GM23338 (cell line): Measurements from ENCODE around the gene HAGH. TPM values are rescaled to one million over a fixed set of nuclear protein-coding genes. Genes with fewer than 3 reads are reported as not detected.

Source experiments
- ATAC-seq: fragments of 200-7000 bp; cut with Tn5 transposase; 3 replicates; pipeline ENCODE4 v1.9.1; 2020
- DNase-seq: peaks from one replicate; pipeline ENCODE4 v3.0.0-alpha.2; 2015; ENCODE audit warnings: low spot score
- H2AFZ ChIP-seq: fragments of 200-600 bp; sonication (generic); 2 replicates; pipeline ENCODE4 v1.8.0; 2016; ENCODE audit warnings: antibody characterized with exemption, mild to moderate bottlenecking, moderate library complexity
- H3F3A ChIP-seq: fragments of 200-600 bp; sonication (generic); replicated peaks from 2 replicates; pipeline ENCODE4 v1.8.0; 2017; ENCODE audit warnings: antibody characterized with exemption, mixed run types, low read depth
- H3K27ac ChIP-seq: fragments of 200-600 bp; sonication (generic); 2 replicates; pipeline ENCODE4 v1.6.1; 2016; ENCODE audit warnings: low read depth
- H3K27me3 ChIP-seq: fragments of 200-600 bp; sonication (generic); 2 replicates; pipeline ENCODE4 v1.8.0; 2016; ENCODE audit warnings: mild to moderate bottlenecking, mixed run types, moderate library complexity; ENCODE audit not compliant: insufficient read depth
- H3K36me3 ChIP-seq: fragments of 200-600 bp; sonication (generic); 2 replicates; pipeline ENCODE4 v1.8.0; 2016; ENCODE audit warnings: mild to moderate bottlenecking; ENCODE audit not compliant: insufficient read depth
- H3K4me1 ChIP-seq: fragments of 200-600 bp; sonication (generic); 2 replicates; pipeline ENCODE4 v1.8.0; 2016; ENCODE audit warnings: mild to moderate bottlenecking, moderate library complexity; ENCODE audit not compliant: insufficient read depth
- H3K4me2 ChIP-seq: fragments of 200-600 bp; sonication (generic); 2 replicates; pipeline ENCODE4 v1.7.1; 2017; ENCODE audit warnings: mixed run types
- H3K4me3 ChIP-seq: fragments of 200-600 bp; sonication (generic); 2 replicates; pipeline ENCODE4 v1.6.1; 2016; ENCODE audit warnings: mixed run types
- H3K79me2 ChIP-seq: fragments of 200-600 bp; sonication (generic); replicated peaks from 2 replicates; pipeline ENCODE4 v1.8.0; 2017; ENCODE audit warnings: mild to moderate bottlenecking; ENCODE audit not compliant: insufficient read depth
- H3K9me2 ChIP-seq: fragments of 200-600 bp; sonication (generic); 2 replicates; pipeline ENCODE4 v1.8.0; 2017; ENCODE audit not compliant: insufficient read depth
- H4K20me1 ChIP-seq: fragments of 200-600 bp; sonication (generic); replicated peaks from 2 replicates; pipeline ENCODE4 v1.8.0; 2017; ENCODE audit warnings: mild to moderate bottlenecking; ENCODE audit not compliant: insufficient read depth
- H3K27ac Mint-ChIP-seq: 2 replicates; pipeline ENCODE4 v1.8.0; 2020; ENCODE audit warnings: inconsistent platforms, mild to moderate bottlenecking, moderate library complexity, mixed read lengths
- H3K27me3 Mint-ChIP-seq: 3 replicates; pipeline ENCODE4 v1.8.0; 2022; ENCODE audit warnings: low read depth, mild to moderate bottlenecking, moderate library complexity, mixed read lengths, inconsistent platforms; ENCODE audit not compliant: insufficient read depth, poor library complexity
- H3K36me3 Mint-ChIP-seq: 3 replicates; pipeline ENCODE4 v1.8.0; 2021; ENCODE audit warnings: low read depth, mild to moderate bottlenecking, inconsistent platforms, moderate library complexity, mixed read lengths
- H3K4me1 Mint-ChIP-seq: 3 replicates; pipeline ENCODE4 v1.8.0; 2020; ENCODE audit warnings: mild to moderate bottlenecking, inconsistent platforms, mixed read lengths
- H3K4me3 Mint-ChIP-seq: 3 replicates; pipeline ENCODE4 v1.8.0; 2021; ENCODE audit warnings: moderate library complexity, mild to moderate bottlenecking, inconsistent platforms, mixed read lengths
- H3K9me3 Mint-ChIP-seq: 3 replicates; pipeline ENCODE4 v1.8.0; 2020; ENCODE audit warnings: moderate library complexity, mild to moderate bottlenecking, inconsistent platforms, mixed read lengths
- CREB1 ChIP-seq: fragments of 250-450 bp; sonication (Bioruptor Pico); IDR thresholded peaks from 2 replicates; pipeline ENCODE4 v1.5.0; 2020; ENCODE audit warnings: low read depth, mild to moderate bottlenecking, moderate library complexity
- ETS1 ChIP-seq: IDR thresholded peaks from 2 replicates; pipeline ENCODE4 v1.6.1; 2016; ENCODE audit warnings: antibody characterized with exemption
- EZH2 ChIP-seq: fragments of 200-600 bp; sonication (generic); IDR thresholded peaks from one replicate; pipeline ENCODE4 v1.8.0; 2017; ENCODE audit warnings: antibody characterized with exemption, mild to moderate bottlenecking, low read depth; ENCODE audit not compliant: unreplicated experiment
- EZH2phosphoT487 ChIP-seq: fragments of 200-600 bp; sonication (generic); IDR thresholded peaks from one replicate; pipeline ENCODE4 v1.8.1; 2018; ENCODE audit warnings: antibody characterized with exemption; ENCODE audit not compliant: unreplicated experiment
- JUNB ChIP-seq: IDR thresholded peaks from one replicate; pipeline ENCODE4 v1.6.1; 2016; ENCODE audit warnings: antibody characterized with exemption; ENCODE audit not compliant: unreplicated experiment
- NANOG ChIP-seq: IDR thresholded peaks from 2 replicates; pipeline ENCODE4 v1.6.1; 2016; ENCODE audit warnings: antibody characterized with exemption, borderline replicate concordance
- POLR2AphosphoS5 ChIP-seq: IDR thresholded peaks from 2 replicates; pipeline ENCODE4 v1.6.1; 2016; ENCODE audit warnings: antibody characterized with exemption, low read depth
- REST ChIP-seq: IDR thresholded peaks from one replicate; pipeline ENCODE4 v1.6.1; 2018; ENCODE audit warnings: antibody characterized with exemption; ENCODE audit not compliant: unreplicated experiment
- STAT1 ChIP-seq: IDR thresholded peaks from one replicate; pipeline ENCODE4 v1.6.1; 2016; ENCODE audit warnings: antibody characterized with exemption; ENCODE audit not compliant: unreplicated experiment
- ZNF114 ChIP-seq: fragments of 250-450 bp; sonication (Bioruptor Pico); IDR thresholded peaks from 2 replicates; pipeline ENCODE4 v1.5.0; 2020; ENCODE audit warnings: mild to moderate bottlenecking, moderate library complexity
- ZNF331 ChIP-seq: fragments of 250-450 bp; sonication (Bioruptor Pico); IDR thresholded peaks from 2 replicates; pipeline ENCODE4 v1.5.0; 2020; ENCODE audit warnings: low read depth, mild to moderate bottlenecking, moderate library complexity
- polyA plus RNA-seq: library from polyadenylated mRNA; unstranded; fragments of >200 nt; fragmentation: Nextera tagmentation; extraction: Ambion mirVana; gene quantifications from 2 replicates; pipeline ENCODE4 v1.2.1, GENCODE V29; 2016
- total RNA-seq: library from RNA; depleted of rRNA; stranded (reverse); fragments of >200 nt; shearing (Covaris generic); gene quantifications from 2 replicates; pipeline ENCODE4 v1.2.3, GENCODE V29; 2014
- TF ChIP-seq, protein P1 (sequence below): fragments of 250-450 bp; sonication (Bioruptor Pico); IDR thresholded peaks from 2 replicates; pipeline ENCODE4 v1.5.0; 2020; ENCODE audit warnings: mild to moderate bottlenecking, moderate library complexity
- TF ChIP-seq, protein P2 (sequence below), 2 experiments: fragments of 200-600 bp in 1 of 2; sonication (generic) in 1 of 2; conservative IDR thresholded peaks; 2 replicates each; pipeline versions ENCODE4 v1.5.1 to v1.6.1; 2016 to 2017; ENCODE audit warnings: antibody characterized with exemption in 2 of 2, low read depth in 2 of 2, mild to moderate bottlenecking in 2 of 2, moderate library complexity in 1 of 2

HAGH gene
- total and polyA plus RNA-seq, 2 experiments from 2014 or later = 24.7 to 28.9 TPM

- H3K4me3 Mint-ChIP-seq = no peak overlapping the region
Observed at GRCh38 chr16:1788095-1788707, 38.4 kb downstream of the HAGH start.

More at GRCh38 chr16:1788095-1788707, 38.4 kb downstream of the HAGH start:
- Histone ChIP-seq H3K79me2 (peaks cover 34% of the 10 kb centered on the region), H3K4me3 (no peak overlapping the region), H4K20me1 (peaks cover 14% of the 10 kb centered on the region), H3K4me2 (no peak overlapping the region), H3K4me1 (no peaks in the 10 kb centered on the region), H3K27me3 (no peaks in the 10 kb centered on the region), H3K27ac (no peak overlapping the region), H2AFZ (no peak overlapping the region), H3K9me2 (no peaks in the 10 kb centered on the region), H3K36me3 (no peaks in the 10 kb centered on the region), H3F3A (no peaks in the 10 kb centered on the region)
- peaks cover 2% of the 10 kb centered on the region; the same call in 1 of the 3 replicates for H3K9me3 Mint-ChIP-seq
- H3K27me3 Mint-ChIP-seq = peaks cover 9% of the 10 kb centered on the region
- no peak overlapping the region for H3K27ac Mint-ChIP-seq
- TF ChIP-seq, protein P1, sequence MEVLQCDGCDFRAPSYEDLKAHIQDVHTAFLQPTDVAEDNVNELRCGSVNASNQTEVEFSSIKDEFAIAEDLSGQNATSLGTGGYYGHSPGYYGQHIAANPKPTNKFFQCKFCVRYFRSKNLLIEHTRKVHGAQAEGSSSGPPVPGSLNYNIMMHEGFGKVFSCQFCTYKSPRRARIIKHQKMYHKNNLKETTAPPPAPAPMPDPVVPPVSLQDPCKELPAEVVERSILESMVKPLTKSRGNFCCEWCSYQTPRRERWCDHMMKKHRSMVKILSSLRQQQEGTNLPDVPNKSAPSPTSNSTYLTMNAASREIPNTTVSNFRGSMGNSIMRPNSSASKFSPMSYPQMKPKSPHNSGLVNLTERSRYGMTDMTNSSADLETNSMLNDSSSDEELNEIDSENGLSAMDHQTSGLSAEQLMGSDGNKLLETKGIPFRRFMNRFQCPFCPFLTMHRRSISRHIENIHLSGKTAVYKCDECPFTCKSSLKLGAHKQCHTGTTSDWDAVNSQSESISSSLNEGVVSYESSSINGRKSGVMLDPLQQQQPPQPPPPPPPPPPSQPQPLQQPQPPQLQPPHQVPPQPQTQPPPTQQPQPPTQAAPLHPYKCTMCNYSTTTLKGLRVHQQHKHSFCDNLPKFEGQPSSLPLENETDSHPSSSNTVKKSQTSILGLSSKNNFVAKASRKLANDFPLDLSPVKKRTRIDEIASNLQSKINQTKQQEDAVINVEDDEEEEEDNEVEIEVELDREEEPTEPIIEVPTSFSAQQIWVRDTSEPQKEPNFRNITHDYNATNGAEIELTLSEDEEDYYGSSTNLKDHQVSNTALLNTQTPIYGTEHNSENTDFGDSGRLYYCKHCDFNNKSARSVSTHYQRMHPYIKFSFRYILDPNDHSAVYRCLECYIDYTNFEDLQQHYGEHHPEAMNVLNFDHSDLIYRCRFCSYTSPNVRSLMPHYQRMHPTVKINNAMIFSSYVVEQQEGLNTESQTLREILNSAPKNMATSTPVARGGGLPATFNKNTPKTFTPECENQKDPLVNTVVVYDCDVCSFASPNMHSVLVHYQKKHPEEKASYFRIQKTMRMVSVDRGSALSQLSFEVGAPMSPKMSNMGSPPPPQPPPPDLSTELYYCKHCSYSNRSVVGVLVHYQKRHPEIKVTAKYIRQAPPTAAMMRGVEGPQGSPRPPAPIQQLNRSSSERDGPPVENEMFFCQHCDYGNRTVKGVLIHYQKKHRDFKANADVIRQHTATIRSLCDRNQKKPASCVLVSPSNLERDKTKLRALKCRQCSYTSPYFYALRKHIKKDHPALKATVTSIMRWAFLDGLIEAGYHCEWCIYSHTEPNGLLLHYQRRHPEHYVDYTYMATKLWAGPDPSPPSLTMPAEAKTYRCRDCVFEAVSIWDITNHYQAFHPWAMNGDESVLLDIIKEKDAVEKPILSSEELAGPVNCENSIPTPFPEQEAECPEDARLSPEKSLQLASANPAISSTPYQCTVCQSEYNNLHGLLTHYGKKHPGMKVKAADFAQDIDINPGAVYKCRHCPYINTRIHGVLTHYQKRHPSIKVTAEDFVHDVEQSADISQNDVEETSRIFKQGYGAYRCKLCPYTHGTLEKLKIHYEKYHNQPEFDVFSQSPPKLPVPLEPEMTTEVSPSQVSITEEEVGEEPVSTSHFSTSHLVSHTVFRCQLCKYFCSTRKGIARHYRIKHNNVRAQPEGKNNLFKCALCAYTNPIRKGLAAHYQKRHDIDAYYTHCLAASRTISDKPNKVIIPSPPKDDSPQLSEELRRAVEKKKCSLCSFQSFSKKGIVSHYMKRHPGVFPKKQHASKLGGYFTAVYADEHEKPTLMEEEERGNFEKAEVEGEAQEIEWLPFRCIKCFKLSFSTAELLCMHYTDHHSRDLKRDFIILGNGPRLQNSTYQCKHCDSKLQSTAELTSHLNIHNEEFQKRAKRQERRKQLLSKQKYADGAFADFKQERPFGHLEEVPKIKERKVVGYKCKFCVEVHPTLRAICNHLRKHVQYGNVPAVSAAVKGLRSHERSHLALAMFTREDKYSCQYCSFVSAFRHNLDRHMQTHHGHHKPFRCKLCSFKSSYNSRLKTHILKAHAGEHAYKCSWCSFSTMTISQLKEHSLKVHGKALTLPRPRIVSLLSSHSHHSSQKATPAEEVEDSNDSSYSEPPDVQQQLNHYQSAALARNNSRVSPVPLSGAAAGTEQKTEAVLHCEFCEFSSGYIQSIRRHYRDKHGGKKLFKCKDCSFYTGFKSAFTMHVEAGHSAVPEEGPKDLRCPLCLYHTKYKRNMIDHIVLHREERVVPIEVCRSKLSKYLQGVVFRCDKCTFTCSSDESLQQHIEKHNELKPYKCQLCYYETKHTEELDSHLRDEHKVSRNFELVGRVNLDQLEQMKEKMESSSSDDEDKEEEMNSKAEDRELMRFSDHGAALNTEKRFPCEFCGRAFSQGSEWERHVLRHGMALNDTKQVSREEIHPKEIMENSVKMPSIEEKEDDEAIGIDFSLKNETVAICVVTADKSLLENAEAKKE = no peak
- TF ChIP-seq ETS1 (no peak), REST (no peak), JUNB (no peak), CREB1 (no peak), EZH2 (no peak), STAT1 (no peak), POLR2AphosphoS5 (no peak), ZNF114 (no peak), NANOG (no peak), ZNF331 (CRISPR knock-in tag) (no peak), EZH2phosphoT487 (no peak)
- TF ChIP-seq, protein P2, sequence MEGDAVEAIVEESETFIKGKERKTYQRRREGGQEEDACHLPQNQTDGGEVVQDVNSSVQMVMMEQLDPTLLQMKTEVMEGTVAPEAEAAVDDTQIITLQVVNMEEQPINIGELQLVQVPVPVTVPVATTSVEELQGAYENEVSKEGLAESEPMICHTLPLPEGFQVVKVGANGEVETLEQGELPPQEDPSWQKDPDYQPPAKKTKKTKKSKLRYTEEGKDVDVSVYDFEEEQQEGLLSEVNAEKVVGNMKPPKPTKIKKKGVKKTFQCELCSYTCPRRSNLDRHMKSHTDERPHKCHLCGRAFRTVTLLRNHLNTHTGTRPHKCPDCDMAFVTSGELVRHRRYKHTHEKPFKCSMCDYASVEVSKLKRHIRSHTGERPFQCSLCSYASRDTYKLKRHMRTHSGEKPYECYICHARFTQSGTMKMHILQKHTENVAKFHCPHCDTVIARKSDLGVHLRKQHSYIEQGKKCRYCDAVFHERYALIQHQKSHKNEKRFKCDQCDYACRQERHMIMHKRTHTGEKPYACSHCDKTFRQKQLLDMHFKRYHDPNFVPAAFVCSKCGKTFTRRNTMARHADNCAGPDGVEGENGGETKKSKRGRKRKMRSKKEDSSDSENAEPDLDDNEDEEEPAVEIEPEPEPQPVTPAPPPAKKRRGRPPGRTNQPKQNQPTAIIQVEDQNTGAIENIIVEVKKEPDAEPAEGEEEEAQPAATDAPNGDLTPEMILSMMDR (conservative IDR thresholded peaks at IDR 0.05; ENCODE audit: low read depth in 2 of 2) = no peak
- ATAC-seq (no peak), DNase-seq (no peak)
- no peaks in the 10 kb centered on the region for H3K4me1 Mint-ChIP-seq
- peaks cover 8% of the 10 kb centered on the region; the same call in 2 of the 3 replicates for H3K36me3 Mint-ChIP-seq
